Type B pancreatic cell (in vitro differentiated cells): ENCODE measurements around the gene ATG101. TPM values are rescaled to one million over a fixed set of nuclear protein-coding genes. Genes with fewer than 3 reads are reported as not detected.

Source experiments
- DNase-seq: peaks from one replicate; pipeline ENCODE4 v3.0.0; 2021; ENCODE audit warnings: mixed read lengths; ENCODE audit not compliant: unreplicated experiment; ENCODE audit errors: extremely low spot score
- H3K27ac Mint-ChIP-seq: 2 replicates; pipeline ENCODE4 v1.8.0; 2021; ENCODE audit warnings: mild to moderate bottlenecking, mixed read lengths
- H3K27me3 Mint-ChIP-seq: 2 replicates; pipeline ENCODE4 v1.8.0; 2021; ENCODE audit warnings: mixed read lengths
- H3K36me3 Mint-ChIP-seq: 2 replicates; pipeline ENCODE4 v1.8.0; 2021; ENCODE audit warnings: mixed read lengths
- H3K4me1 Mint-ChIP-seq: one replicate; pipeline ENCODE4 v1.8.0; 2021; ENCODE audit warnings: mixed read lengths; ENCODE audit not compliant: unreplicated experiment
- H3K4me3 Mint-ChIP-seq: 2 replicates; pipeline ENCODE4 v1.8.0; 2021; ENCODE audit warnings: mild to moderate bottlenecking, mixed read lengths
- H3K9me3 Mint-ChIP-seq: 2 replicates; pipeline ENCODE4 v1.8.0; 2021; ENCODE audit warnings: mixed read lengths
- CTCF ChIP-seq: fragments of 200-600 bp; sonication (generic); conservative IDR thresholded peaks from 2 replicates; pipeline ENCODE4 v1.5.0; 2021; ENCODE audit warnings: antibody characterized with exemption, mild to moderate bottlenecking
- total RNA-seq: library from RNA; stranded (reverse); gene quantifications from 2 replicates; pipeline ENCODE4 v1.2.1, GENCODE V29; 2021; ENCODE audit warnings: low replicate concordance

Gene ATG101
- total RNA-seq, 1 donor from 2014 or later = 35.7 TPM

DNA sequence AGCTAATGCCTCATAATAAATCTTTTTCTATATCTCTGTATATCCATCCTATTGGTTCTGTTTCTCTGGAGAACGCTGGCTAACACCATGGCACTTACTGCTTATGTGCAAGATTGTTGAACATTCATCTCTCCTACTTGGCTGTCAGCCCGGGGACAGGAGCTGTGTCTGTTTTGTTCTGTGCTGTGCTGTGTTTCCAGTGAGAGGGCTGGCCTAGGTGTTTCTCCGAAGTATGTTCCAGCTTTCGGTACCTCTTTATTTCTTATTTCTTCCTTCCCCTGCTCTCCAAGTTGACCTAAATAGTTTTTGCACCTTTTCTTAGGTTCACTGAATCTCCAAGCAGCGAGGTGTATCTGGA is 37.4 kb upstream of the ATG101 start:
- Mint-ChIP-seq H3K27ac (peak overlapping the region; percentile 96), H3K27me3 (peaks cover 23% of the 10 kb centered on the region), H3K9me3 (no peaks in the 10 kb centered on the region), H3K4me1 (peaks cover 22% of the 10 kb centered on the region), H3K4me3 (peak overlapping the region; percentile 89), H3K36me3 (no peaks in the 10 kb centered on the region)
- no peak for DNase-seq
- no peak for TF ChIP-seq CTCF

DNA sequence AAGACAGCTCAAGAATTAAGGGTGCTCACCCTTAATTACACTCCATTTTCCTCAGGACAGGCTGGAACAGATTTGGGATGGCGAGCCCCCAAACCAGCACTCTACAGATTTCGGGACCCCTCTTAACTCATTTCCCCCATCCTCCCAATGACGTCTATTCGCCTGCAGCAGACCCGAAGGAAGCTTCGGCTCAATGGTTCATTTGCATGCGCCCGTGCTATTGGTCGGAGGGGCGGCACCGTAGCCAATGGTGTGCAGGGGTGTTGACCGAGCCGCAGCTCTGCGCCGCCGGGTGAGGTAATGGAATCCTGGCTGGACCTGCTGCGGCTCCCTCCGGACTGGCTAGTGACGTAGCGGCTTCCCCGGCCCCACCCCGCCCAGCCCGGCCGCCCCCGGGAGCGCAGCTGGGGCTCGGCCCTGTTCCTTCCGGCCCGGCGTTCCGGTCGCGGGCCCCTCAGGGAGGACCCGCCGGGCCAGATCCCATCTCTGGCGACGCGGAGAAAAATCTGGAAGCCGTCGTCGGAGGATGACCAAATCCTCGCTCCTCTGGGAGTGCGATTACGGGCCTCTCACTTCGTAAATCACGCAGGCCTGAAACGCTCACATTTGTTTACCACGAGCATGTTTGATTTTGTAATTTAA is 36.9 kb upstream of the ATG101 start:
- Mint-ChIP-seq H3K4me1 (peaks cover 22% of the 10 kb centered on the region), H3K4me3 (peak overlapping the region; percentile 89), H3K27me3 (peaks cover 26% of the 10 kb centered on the region), H3K9me3 (no peaks in the 10 kb centered on the region), H3K27ac (peak overlapping the region; percentile 96), H3K36me3 (no peaks in the 10 kb centered on the region)
- DNase-seq = peak; percentile 92
- no peak for TF ChIP-seq CTCF

DNA sequence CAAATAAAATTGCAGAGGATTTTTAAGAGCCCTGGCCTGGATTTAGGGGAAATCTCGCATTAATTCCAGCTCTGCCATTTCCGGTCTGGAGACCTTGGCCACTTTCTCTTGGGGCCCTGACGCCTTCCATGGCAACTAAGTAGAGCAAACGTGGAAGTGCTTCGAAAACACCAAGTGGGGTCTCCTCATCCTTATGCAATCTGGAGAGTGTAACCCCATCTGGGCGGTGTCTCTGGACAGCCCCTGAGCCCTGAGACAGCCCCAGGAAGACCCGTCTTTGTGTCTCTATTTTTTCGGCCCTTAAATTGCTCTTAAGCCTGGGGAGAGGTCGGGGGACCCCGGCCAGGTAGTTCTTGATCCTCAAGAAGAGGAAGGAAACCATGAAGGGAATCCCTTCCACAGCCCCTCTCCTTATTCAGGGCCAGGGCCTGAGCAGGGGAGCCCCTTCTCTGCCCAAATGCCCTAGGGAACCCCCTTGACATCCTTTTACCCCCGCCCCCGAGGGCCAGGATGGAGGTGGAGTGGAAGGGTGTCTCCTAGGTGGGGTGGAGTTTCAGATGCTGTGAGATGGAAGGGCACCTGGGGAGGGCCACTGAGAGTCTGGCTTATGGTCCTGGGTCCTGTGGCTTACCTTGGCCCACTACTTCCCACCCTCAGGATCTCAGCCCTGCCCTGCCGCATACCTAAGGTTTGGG is 36.2 kb upstream of the ATG101 start:
- Mint-ChIP-seq H3K27me3 (peaks cover 31% of the 10 kb centered on the region), H3K4me3 (peak overlapping the region; percentile 75), H3K9me3 (no peaks in the 10 kb centered on the region), H3K27ac (peak overlapping the region; percentile 96), H3K36me3 (no peaks in the 10 kb centered on the region), H3K4me1 (peaks cover 26% of the 10 kb centered on the region)
- TF ChIP-seq CTCF = no peak
- no peak for DNase-seq

DNA sequence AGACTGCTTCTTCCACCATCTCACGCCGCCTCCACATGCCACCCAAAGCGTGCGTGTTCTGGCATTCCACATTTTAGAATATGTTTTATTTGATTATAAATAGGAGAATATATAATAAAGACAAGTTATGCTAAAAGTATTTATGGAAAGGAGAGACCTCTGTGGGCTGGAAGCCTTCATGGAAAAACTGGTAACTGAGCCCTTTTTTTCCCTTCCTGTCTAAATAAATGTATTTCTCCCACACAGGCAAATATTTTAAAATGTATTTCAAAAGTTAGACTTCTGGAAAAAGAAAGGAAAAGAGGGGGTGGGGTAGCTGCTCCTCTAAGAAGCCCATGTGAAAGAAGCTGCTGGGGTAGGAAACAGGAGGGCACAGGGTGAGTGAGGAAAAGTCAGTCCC is 34.6 kb upstream of the ATG101 start:
- Mint-ChIP-seq H3K27ac (peak overlapping the region; percentile 86), H3K9me3 (no peaks in the 10 kb centered on the region), H3K36me3 (no peaks in the 10 kb centered on the region), H3K4me3 (peak overlapping the region; percentile 84), H3K27me3 (peaks cover 36% of the 10 kb centered on the region), H3K4me1 (peaks cover 21% of the 10 kb centered on the region)
- DNase-seq = no peak
- no peak for TF ChIP-seq CTCF

DNA sequence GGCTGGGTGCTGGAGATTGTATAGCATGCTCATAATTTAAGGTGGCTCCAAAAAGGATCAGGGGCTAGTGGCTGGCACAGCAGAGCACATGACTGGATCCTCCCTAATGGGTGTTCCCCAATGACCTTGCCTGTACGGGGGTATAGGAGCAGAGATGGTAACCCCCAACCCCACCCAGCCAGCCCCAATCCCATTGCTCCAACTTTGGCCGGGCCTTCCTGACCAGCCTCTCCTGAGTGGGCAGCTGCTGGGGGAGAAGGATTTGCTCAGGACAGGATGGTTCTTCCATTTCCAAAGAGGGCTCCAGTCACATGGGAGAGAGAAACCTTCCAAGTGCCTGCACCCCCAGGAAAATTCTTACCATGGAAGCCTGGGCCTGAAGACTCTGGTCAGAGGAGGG is 33.9 kb upstream of the ATG101 start:
- H3K9me3 Mint-ChIP-seq = no peaks in the 10 kb centered on the region
- H3K4me3 Mint-ChIP-seq = peak overlapping the region; percentile 84
- H3K27me3 Mint-ChIP-seq = peaks cover 36% of the 10 kb centered on the region

More for the DNA sequence above, 33.9 kb upstream of the ATG101 start:
- peak overlapping the region; percentile 86 for H3K27ac Mint-ChIP-seq
- peaks cover 21% of the 10 kb centered on the region for H3K4me1 Mint-ChIP-seq
- no peaks in the 10 kb centered on the region for H3K36me3 Mint-ChIP-seq
- no peak for DNase-seq
- TF ChIP-seq CTCF = no peak
